Measurements from ENCODE around the gene NECAB2. TPM values are rescaled to one million over a fixed set of nuclear protein-coding genes. Genes with fewer than 3 reads are reported as not detected.

NECAB2 gene
- total and polyA plus RNA-seq, 2 of the 8 experiments (the other 6 are each of a cell fraction or from before 2014, with no cell fraction given) = 3.6 to 4.2 TPM

- TF ChIP-seq MAFK (IDR thresholded peaks at IDR 0.05; ENCODE audit: low read depth, low read length) (no peak), KDM1A (IDR thresholded peaks at IDR 0.05; ENCODE audit: borderline replicate concordance, low read length) (no peak), EZH2 (IDR thresholded peaks at IDR 0.05; ENCODE audit: low read depth, low read length, severe bottlenecking) (no peak), CBX5 (IDR thresholded peaks at IDR 0.05; ENCODE audit: low read depth, low read length) (no peak)
These were observed 79.2 kb downstream of the NECAB2 start (continued) for GRCh38 chr16:84047206-84047605.
